Chondrocyte (in vitro differentiated cells): ENCODE results near the gene TH. TPM values are rescaled to one million over a fixed set of nuclear protein-coding genes. Genes with fewer than 3 reads are reported as not detected.

Experiments used
- DNase-seq: peaks from one replicate; pipeline ENCODE4 v3.0.0; 2021; ENCODE audit warnings: mixed read lengths, low spot score
- H3K27ac Mint-ChIP-seq: one replicate; pipeline ENCODE4 v1.8.0; 2021; ENCODE audit warnings: mild to moderate bottlenecking, moderate library complexity, mixed read lengths; ENCODE audit not compliant: unreplicated experiment
- H3K27me3 Mint-ChIP-seq: 2 replicates; pipeline ENCODE4 v1.8.0; 2021; ENCODE audit warnings: low read depth, mixed read lengths
- H3K36me3 Mint-ChIP-seq: 2 replicates; pipeline ENCODE4 v1.8.0; 2021; ENCODE audit warnings: low read depth, mixed read lengths
- H3K4me1 Mint-ChIP-seq: 2 replicates; pipeline ENCODE4 v1.8.0; 2021; ENCODE audit warnings: low read depth, mild to moderate bottlenecking, mixed read lengths
- H3K4me3 Mint-ChIP-seq: one replicate; pipeline ENCODE4 v1.8.0; 2021; ENCODE audit warnings: mild to moderate bottlenecking, moderate library complexity, mixed read lengths; ENCODE audit not compliant: unreplicated experiment
- H3K9me3 Mint-ChIP-seq: 2 replicates; pipeline ENCODE4 v1.8.0; 2021; ENCODE audit warnings: low read depth, mixed read lengths
- CTCF ChIP-seq: fragments of 200-600 bp; sonication (generic); IDR thresholded peaks from 2 replicates; pipeline ENCODE4 v1.5.0; 2021; ENCODE audit warnings: antibody characterized with exemption, mild to moderate bottlenecking, moderate library complexity
- total RNA-seq: library from RNA; stranded (reverse); gene quantifications from 3 replicates; pipeline ENCODE4 v1.2.1, GENCODE V29; 2021

Gene TH
- total RNA-seq, 1 donor from 2014 or later, result not detected

DNA sequence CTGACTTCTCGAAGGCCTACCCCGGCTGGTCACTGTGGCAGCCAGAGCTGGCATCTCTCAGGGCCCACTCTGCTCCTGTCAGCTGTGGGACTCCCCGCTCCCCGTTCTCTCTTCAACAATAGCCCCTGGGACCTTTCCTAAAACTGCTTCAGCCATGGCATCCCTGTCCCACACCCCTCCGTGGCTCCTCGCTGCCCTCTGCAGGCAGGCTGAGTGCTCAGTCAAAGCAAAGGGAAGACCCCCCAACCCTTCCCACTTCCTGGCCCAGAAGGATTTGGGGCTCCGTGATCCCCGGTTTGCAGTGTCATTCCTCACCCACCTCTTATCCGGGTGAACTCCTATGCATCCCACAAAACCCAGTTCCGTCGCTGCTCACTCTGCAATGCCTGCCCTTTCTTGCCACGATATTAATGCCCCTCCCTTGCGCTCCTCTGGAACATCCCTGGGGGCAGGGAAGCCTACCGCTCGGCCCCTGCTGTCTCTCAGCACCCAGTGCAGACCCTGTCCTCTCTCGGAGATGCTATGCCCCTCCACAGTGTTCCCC is 1.6 kb upstream of the TH start:
- peaks cover 3% of the 10 kb centered on the region for H3K4me1 Mint-ChIP-seq
- no peak for DNase-seq
- no peaks in the 10 kb centered on the region for H3K27me3 Mint-ChIP-seq
- TF ChIP-seq CTCF, result peak; percentile 71
- H3K4me3 Mint-ChIP-seq, result no peak overlapping the region
- H3K36me3 Mint-ChIP-seq, result no peaks in the 10 kb centered on the region
- H3K9me3 Mint-ChIP-seq, result no peaks in the 10 kb centered on the region
- no peak overlapping the region for H3K27ac Mint-ChIP-seq

DNA sequence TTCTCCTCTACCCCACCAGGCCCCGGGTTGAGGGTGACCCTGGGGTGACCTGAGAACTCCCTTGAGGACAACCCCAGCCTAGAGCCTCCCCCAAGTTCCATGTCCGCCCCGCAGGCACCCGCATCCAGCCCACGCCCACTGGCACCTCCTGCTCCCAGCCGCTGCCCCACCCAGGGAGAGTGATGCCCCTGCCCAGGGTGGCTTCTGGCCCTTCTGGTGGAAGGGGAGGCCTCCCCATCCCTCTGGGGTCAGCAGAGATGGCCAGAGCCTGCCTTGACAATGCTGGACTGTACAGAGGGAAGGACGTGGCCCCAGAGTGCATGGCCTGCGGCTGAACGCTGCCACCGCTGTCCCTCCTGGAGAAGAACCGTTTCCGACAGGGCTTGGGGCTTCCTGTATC is 1.1 kb upstream of the TH start:
- no peaks in the 10 kb centered on the region for H3K36me3 Mint-ChIP-seq
- TF ChIP-seq CTCF, result no peak

DNA sequence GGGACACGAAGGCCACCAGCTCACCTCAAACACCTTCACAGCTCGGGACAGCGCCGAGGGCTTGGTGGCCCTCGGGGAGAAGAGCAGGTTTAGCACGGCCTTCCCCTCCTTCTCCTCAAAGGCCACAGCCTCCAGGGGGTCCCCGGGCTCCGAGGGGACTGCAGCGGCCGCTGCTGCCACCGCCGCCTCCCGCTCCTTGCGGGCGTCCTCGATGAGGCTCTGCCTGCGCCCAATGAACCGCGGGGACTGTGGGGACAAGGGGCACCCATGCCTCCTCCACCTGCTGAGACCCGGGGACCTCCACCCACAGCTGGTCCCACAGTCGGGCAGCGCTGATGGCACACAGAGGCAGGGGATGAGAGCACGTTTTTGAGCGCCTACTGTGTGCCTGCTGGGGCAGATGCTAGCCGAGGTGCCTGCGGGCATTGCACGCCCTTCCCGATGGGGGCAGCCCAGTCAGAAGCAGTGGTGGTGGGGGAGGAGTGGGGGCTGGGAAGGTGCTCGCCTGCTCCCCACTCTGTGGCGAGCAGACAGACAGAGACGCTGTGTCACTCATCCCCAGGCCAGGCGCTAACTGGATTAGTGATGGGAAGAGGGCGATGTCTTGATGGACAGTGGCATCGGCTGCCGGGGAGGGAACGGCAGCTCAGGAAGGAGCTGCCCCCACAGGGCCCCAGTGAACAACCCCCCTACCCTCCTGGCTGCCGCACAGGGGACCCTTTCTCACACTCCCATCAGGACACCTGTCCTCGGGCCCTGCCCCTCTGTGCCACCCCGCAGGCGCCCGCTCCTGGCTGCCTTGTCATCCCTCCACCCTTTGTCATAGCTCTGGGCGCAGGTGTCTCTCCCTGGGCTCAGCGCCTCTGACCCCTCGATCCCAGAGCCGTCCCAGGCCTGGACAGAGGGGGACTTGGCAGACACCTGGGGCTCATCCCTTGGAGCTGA is 1.7 kb downstream of the TH start:
- Mint-ChIP-seq H3K27ac (no peak overlapping the region), H3K4me3 (no peak overlapping the region), H3K4me1 (no peaks in the 10 kb centered on the region), H3K9me3 (no peaks in the 10 kb centered on the region), H3K36me3 (no peaks in the 10 kb centered on the region), H3K27me3 (peaks cover 2% of the 10 kb centered on the region)
- no peak for TF ChIP-seq CTCF
- DNase-seq, result no peak

More for the DNA sequence above, 1.1 kb upstream of the TH start:
- Mint-ChIP-seq H3K4me1 (peaks cover 3% of the 10 kb centered on the region), H3K27ac (no peak overlapping the region), H3K4me3 (no peak overlapping the region), H3K27me3 (peaks cover 2% of the 10 kb centered on the region), H3K9me3 (no peaks in the 10 kb centered on the region)
- DNase-seq, result no peak

- Mint-ChIP-seq H3K27me3 (peaks cover 2% of the 10 kb centered on the region), H3K9me3 (no peaks in the 10 kb centered on the region), H3K36me3 (no peaks in the 10 kb centered on the region), H3K4me1 (no peaks in the 10 kb centered on the region), H3K27ac (no peak overlapping the region), H3K4me3 (no peak overlapping the region)
- no peak for TF ChIP-seq CTCF
- no peak for DNase-seq
Observed at GRCh38 chr11:2169005-2169378, 2.6 kb downstream of the TH start.

DNA sequence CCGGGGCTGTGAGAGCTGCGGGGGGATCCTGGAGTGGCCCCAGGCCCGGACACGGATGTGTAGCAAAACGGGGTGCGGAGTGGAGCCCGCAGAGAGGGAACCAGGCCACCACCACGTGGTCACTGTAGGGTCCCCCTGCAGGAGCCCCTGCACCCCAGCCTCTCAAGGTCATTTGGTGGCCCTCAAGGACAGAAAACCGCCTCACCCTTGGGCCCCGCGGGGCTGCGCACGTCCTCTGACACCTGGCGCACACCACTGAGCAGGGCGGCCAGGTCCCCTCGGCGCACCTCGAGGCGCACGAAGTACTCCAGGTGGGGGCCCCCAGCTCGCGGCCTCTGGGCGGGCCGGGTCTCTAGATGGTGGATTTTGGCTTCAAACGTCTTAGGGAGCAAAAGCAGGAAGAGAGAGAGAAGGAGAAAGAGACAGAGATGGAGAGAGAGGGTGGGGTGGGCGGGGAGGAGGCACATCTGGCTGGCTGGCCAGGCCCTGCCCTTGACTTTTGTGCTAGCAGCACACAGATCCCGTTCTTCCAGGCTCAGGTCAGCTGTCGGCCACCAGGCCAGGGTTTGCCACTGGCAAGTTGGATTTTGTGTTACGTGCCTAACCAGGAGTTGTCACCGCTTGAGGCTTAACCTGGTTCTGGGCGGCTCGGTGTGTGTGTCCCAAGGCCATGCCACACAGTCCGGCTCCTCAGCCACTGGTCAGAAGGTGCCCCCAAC is 3.2 kb downstream of the TH start:
- no peak overlapping the region for H3K4me3 Mint-ChIP-seq
- no peak overlapping the region for H3K27ac Mint-ChIP-seq
- no peak for DNase-seq
- no peak for TF ChIP-seq CTCF
- no peaks in the 10 kb centered on the region for H3K4me1 Mint-ChIP-seq
- no peaks in the 10 kb centered on the region for H3K9me3 Mint-ChIP-seq
- no peaks in the 10 kb centered on the region for H3K36me3 Mint-ChIP-seq
- peaks cover 2% of the 10 kb centered on the region for H3K27me3 Mint-ChIP-seq
